ENCODE measurements around the gene HSFY1.
"Not testable (repeated sequence)": the region's sequence is repeated elsewhere in the genome, so short reads cannot be mapped to it uniquely, and the experiment has no call there.

Gene HSFY1, protein sequence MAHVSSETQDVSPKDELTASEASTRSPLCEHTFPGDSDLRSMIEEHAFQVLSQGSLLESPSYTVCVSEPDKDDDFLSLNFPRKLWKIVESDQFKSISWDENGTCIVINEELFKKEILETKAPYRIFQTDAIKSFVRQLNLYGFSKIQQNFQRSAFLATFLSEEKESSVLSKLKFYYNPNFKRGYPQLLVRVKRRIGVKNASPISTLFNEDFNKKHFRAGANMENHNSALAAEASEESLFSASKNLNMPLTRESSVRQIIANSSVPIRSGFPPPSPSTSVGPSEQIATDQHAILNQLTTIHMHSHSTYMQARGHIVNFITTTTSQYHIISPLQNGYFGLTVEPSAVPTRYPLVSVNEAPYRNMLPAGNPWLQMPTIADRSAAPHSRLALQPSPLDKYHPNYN

DNA sequence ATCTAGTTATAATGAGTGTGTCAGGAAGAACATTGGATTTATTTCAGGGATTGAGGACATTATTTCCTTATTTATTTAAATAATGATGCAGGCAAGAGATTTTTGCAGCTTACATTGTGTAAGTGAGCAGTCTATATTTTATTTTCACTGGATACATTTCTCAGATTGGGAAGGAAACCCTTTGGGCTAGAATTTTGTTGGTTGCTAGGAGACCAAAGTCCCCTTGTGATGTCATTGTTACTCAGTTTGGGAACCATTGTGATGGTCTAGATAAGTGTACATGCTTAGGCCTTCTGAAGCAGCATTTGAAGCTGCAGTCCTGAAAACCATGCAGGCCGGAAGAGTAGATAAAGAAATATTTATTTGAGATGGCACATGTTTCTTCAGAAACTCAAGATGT, at the start of gene HSFY1:
Gene HSFY1 (plus strand): TSS at position 301 of the 400 bp plus-strand sequence. CDS start 68 bp downstream, at position 369.
- not testable (repeated sequence) for DNase-seq

DNA sequence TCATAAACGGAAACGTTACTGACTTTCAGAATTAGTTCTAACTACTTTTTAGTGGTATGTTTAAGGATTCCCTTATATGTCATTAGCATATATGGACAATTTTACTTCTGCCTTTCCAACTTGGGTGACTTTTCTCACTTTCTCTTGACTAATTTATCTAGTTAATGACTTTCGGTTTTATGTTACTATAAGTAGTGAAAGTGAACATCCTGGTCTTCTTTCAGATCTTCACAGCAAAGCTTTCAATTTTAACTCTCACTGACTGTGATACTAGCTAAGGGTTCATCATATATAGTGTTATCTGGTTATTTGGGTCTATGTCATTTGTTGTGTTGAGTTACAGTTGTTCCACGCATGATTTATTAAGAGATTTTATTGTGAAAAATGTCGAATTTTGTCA, 42.3 kb upstream of the HSFY1 start:
- DNase-seq = not testable (repeated sequence)

DNA sequence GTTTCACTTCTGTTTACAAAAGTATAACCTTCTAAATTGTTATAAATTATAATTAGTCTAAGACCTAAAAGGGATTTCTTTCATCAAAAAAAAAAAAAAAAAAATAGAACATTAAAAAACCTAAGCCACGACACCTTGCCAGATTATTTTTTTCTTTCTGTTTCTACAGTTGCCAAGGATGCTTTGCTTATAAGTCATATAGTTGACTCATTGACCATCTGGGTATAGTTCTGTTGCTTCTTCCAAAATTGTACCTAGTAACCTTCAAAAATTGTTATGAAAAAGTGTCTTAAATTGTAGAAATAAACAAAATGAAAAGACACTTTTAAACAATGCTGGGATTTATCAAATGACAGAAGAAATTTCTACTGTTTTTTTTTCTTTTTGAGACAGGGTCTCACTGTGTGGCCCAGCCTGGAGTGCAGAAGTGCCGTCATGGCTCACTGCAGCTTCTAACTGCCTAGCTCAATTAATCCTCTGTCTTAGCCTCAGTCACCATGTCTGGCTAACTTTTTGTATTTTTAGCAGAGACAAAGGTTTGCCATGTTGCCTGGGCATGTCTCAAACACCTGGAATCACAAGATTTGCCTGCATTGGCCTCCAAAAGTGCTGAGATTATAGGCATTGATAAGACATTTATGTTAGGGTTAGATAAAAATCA, 15.4 kb upstream of the HSFY1 start:
- not testable (repeated sequence) for DNase-seq

DNA sequence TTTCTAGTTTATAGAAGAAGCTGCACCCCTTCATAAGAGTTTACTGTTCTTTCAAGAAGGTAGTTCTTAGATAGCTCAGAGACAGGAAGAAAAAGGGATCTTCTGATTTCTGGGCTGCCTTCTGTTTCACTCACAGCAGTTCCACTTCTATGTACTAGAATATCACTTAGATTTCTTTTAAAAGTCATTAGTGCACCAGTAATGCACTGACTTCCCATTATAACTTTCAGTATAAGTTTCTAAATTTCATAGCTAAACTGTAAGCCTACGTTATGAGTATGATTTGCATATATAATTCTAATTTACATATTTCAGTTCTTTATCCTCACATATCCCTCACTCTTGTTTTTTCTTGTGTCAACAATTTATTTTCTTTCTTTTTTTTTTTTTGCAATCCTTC, 7.6 kb upstream of the HSFY1 start:
- not testable (repeated sequence) for DNase-seq

DNA sequence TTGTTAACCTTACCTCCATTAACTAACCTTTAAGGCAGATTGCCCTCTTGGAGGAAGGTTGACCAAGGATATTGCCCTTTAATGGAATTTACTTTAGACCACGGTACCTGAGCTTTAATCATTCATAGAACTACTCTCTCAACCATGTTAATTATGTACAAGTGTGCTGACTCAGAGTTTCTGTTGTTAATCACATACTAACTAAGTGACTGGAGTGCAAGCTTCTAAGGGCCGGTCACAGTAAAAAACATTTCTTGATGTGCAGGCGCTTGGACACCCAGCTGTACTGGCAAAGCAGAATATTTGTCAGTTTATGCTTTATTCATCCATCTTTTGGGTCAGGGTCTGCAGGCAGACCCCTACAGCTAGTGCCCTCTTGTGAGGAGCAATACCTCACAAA, 6.6 kb downstream of the HSFY1 start:
- not testable (repeated sequence) for DNase-seq

DNA sequence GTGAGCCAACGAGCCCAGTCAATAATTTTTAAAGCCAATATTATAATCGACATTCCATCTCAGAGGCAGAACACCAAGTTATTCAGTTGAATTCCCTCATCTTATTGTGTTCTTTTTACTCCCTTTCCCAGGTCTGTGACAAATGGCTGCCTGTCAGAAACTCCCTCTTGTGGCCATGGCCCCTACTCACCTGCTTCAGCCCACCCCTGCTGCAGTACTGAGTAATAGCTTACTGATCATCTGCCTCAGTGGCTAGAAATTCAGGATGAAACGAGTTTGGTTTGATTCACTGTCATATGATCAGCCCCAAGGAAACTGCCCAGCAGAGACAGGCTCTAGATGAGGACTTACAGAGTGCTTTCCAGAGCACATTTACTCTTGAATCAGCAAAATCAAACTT, 19.4 kb downstream of the HSFY1 start:
- DNase-seq = not testable (repeated sequence)

Data from stimulated activated naive CD4-positive, alpha-beta T cell treated with Interleukin-2 at 50 U/mL for 16 hours (primary cell).